RWPE2 (cell line): Measurements from ENCODE around the gene TRPC4.

Source experiments
- ATAC-seq: fragments of 200-7000 bp; cut with Tn5 transposase; 3 replicates; pipeline ENCODE4 v1.9.1; 2021; ENCODE audit warnings: low read depth
- DNase-seq: peaks from one replicate; pipeline ENCODE4 v3.0.0-alpha.2; 2020; ENCODE audit warnings: low spot score
- H3K27ac ChIP-seq: fragments of 450-650 bp; 2 replicates; pipeline ENCODE4 v1.5.1; 2017; ENCODE audit warnings: mild to moderate bottlenecking; ENCODE audit not compliant: poor library complexity, severe bottlenecking
- H3K27me3 ChIP-seq: fragments of 250-450 bp; sonication (Bioruptor Pico); 2 replicates; pipeline ENCODE4 v1.5.1; 2021; ENCODE audit warnings: mild to moderate bottlenecking, moderate library complexity; ENCODE audit not compliant: insufficient read depth, poor library complexity, severe bottlenecking
- H3K36me3 ChIP-seq: fragments of 250-450 bp; sonication (Bioruptor Pico); 2 replicates; pipeline ENCODE4 v1.5.1; 2020; ENCODE audit warnings: low read depth, mild to moderate bottlenecking, moderate library complexity
- H3K4me1 ChIP-seq: fragments of 250-450 bp; sonication (Bioruptor Pico); 2 replicates; pipeline ENCODE4 v1.5.1; 2021; ENCODE audit warnings: mild to moderate bottlenecking, moderate library complexity; ENCODE audit not compliant: insufficient read depth, poor library complexity, severe bottlenecking
- H3K4me3 ChIP-seq: fragments of 250-450 bp; sonication (Bioruptor Pico); 2 replicates; pipeline ENCODE4 v1.5.1; 2021; ENCODE audit warnings: mild to moderate bottlenecking, moderate library complexity; ENCODE audit not compliant: severe bottlenecking
- H3K9me3 ChIP-seq: fragments of 250-450 bp; sonication (Bioruptor Pico); 2 replicates; pipeline ENCODE4 v1.5.1; 2021; ENCODE audit warnings: mild to moderate bottlenecking, moderate library complexity; ENCODE audit not compliant: severe bottlenecking
- TF ChIP-seq, protein P1 (sequence below): fragments of 450-650 bp; IDR thresholded peaks from one replicate; pipeline ENCODE4 v1.5.1; 2017; ENCODE audit warnings: mild to moderate bottlenecking, moderate library complexity; ENCODE audit not compliant: poor library complexity, severe bottlenecking

The TRPC4 gene

DNA sequence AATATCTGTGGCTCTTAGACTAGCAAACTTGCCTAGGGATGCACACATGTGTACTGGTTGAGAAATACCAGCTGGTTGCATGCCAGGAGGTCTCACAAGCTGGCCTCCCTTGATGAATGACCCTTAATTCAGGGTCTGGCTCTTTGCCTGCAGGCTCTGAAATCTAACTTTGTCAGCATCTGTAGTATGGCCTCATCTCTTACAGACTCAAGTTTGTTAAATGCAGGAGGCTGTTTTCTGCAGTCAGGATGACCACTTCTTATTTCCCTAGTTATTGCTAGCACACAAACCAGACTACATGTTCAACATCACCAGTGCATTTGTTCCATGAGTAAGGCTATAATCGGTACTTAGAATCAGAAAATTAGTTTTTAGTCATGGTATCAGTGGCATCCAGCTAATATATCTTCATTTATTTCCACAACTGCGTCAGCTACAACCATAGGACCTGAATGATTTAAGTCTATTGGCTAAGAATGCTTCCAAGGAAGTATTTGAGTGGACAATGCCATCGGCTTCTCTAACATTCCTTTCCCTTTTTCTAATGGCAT lies 247.7 kb downstream of the TRPC4 start:
- DNase-seq (no peak), ATAC-seq (no peak)
- TF ChIP-seq, protein P1, sequence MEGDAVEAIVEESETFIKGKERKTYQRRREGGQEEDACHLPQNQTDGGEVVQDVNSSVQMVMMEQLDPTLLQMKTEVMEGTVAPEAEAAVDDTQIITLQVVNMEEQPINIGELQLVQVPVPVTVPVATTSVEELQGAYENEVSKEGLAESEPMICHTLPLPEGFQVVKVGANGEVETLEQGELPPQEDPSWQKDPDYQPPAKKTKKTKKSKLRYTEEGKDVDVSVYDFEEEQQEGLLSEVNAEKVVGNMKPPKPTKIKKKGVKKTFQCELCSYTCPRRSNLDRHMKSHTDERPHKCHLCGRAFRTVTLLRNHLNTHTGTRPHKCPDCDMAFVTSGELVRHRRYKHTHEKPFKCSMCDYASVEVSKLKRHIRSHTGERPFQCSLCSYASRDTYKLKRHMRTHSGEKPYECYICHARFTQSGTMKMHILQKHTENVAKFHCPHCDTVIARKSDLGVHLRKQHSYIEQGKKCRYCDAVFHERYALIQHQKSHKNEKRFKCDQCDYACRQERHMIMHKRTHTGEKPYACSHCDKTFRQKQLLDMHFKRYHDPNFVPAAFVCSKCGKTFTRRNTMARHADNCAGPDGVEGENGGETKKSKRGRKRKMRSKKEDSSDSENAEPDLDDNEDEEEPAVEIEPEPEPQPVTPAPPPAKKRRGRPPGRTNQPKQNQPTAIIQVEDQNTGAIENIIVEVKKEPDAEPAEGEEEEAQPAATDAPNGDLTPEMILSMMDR: no peak
- Histone ChIP-seq H3K4me3 (no peak overlapping the region), H3K36me3 (no peaks in the 10 kb centered on the region), H3K27me3 (no peaks in the 10 kb centered on the region), H3K27ac (no peak overlapping the region), H3K4me1 (peaks cover 6% of the 10 kb centered on the region), H3K9me3 (peaks cover 2% of the 10 kb centered on the region)

DNA sequence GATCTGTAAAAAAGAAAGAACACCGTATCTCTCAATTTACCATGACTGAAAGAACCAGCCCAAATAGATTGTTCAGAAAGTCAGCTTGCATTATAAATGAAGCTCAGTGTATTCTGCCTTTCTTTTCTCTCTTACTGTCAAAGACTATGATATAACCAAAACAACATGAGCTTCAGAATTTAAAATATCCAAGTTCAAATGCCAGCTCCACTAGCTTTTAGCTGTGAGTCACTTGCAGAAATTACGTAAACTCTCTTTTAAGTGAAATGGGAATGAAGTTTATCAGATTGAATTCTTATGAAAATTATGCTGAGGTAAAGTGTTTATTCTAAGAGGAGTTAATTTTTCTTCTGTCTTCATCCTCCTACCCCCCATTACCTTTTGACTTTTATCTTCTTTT lies 251.0 kb downstream of the TRPC4 start:
- peak overlapping the region; percentile 76 for H3K27ac ChIP-seq
- H3K4me1 ChIP-seq: peaks cover 9% of the 10 kb centered on the region
- ATAC-seq (no peak), DNase-seq (no peak)
- no peaks in the 10 kb centered on the region for H3K9me3 ChIP-seq
- TF ChIP-seq, protein P1: no peak
- H3K36me3 ChIP-seq: no peaks in the 10 kb centered on the region
- no peaks in the 10 kb centered on the region for H3K27me3 ChIP-seq
- no peak overlapping the region for H3K4me3 ChIP-seq

DNA sequence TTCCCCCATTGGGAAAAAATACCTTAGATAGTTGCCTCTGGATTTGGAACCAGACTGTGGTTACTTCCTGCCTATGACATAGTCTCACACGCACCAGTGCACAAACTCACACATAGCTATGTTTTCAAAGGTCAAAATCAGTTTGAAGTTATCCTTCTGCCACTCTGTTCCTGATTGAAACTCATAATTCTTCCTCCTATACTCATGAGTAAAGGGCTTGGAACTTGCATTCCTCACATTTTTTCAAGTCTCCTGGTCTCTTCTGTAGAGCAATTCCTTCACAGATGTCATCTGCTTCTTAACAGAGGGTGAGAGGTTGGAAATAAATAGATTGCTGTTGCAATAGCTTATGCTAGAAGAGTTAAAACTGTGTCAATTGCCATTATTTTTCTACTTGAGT lies 252.4 kb downstream of the TRPC4 start:
- H3K36me3 ChIP-seq: no peaks in the 10 kb centered on the region
- no peaks in the 10 kb centered on the region for H3K9me3 ChIP-seq
- TF ChIP-seq, protein P1: no peak
- H3K27ac ChIP-seq: peak overlapping the region; percentile 76
- H3K4me1 ChIP-seq: peaks cover 9% of the 10 kb centered on the region
- peak; percentile 85 for ATAC-seq
- no peaks in the 10 kb centered on the region for H3K27me3 ChIP-seq
- no peak for DNase-seq
- no peak overlapping the region for H3K4me3 ChIP-seq

DNA sequence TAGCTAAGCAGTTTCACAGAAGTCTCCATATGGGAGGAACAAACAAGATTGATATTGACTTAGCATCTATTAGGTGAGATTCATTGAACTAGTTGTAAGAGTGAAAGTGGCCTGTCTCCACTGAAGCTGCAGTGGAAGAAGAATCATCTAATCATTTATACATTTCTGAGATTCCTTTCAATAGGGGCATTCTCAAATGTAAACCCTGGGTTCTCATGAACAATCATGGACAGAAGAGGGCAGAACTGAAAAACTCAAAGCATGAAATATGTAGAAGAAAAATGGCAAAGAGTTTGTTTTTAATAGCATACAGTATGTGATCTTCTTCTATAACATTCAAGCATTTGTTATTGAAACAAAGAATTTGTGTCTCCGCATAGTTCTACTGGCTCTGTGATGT lies 253.4 kb downstream of the TRPC4 start:
- Histone ChIP-seq H3K4me1 (peaks cover 9% of the 10 kb centered on the region), H3K9me3 (no peaks in the 10 kb centered on the region), H3K36me3 (no peaks in the 10 kb centered on the region), H3K27ac (peak overlapping the region; percentile 76), H3K27me3 (no peaks in the 10 kb centered on the region), H3K4me3 (no peak overlapping the region)
- no peak for ATAC-seq
- TF ChIP-seq, protein P1: no peak
- DNase-seq: no peak

DNA sequence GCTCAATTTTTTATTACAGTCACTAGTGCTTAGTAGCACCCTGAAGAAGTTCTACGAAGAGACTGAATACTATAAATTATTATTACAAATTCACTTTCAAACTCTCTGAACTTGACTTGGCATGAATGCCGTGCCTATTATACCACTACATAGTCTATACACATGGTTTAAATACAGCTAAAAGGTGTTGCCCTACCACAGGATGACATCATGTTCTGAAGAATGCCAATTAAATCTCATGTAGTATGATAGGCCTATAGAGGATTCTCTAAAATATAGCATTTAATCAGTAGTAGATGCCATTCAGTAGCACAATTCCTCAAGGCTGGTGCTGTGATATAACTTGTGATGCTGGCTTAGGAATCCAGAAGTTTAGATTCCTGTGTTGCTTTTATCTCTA lies 254.3 kb downstream of the TRPC4 start:
- Histone ChIP-seq H3K27ac (no peak overlapping the region), H3K9me3 (no peaks in the 10 kb centered on the region), H3K4me3 (no peak overlapping the region), H3K27me3 (no peaks in the 10 kb centered on the region), H3K4me1 (peaks cover 9% of the 10 kb centered on the region), H3K36me3 (no peaks in the 10 kb centered on the region)
- peak; percentile 68; the same call in 1 of the 3 replicates for ATAC-seq
- no peak for DNase-seq
- TF ChIP-seq, protein P1: no peak
